HepG2 (cell line): Measurements from ENCODE around the gene TRIM27. TPM values are rescaled to one million over a fixed set of nuclear protein-coding genes. Genes with fewer than 3 reads are reported as not detected.

Experiments used
- BHLHE40 ChIP-seq: IDR thresholded peaks from 2 replicates; pipeline ENCODE4 v1.6.1; 2011; ENCODE audit warnings: low read length, improper control_type of control experiment
- EHMT2 ChIP-seq: fragments of 200-600 bp; sonication (generic); IDR thresholded peaks from 2 replicates; pipeline ENCODE4 v1.7.0; 2017; ENCODE audit warnings: antibody characterized with exemption, low read depth, low read length, borderline replicate concordance
- NFE2 ChIP-seq: sonication (generic); formaldehyde crosslinking; IDR thresholded peaks from 2 replicates; pipeline ENCODE4 v1.4.0; 2020; ENCODE audit warnings: missing genetic modification reagents
- PAX8 ChIP-seq: sonication (generic); formaldehyde crosslinking; IDR thresholded peaks from 2 replicates; pipeline ENCODE4 v1.8.0; 2022; ENCODE audit warnings: mild to moderate bottlenecking, missing genetic modification reagents, borderline replicate concordance
- RBM22 ChIP-seq: fragments of 200-400 bp; formaldehyde crosslinking; optimal IDR thresholded peaks from 2 replicates; pipeline ENCODE3; 2017; ENCODE audit warnings: mild to moderate bottlenecking, low read length, moderate library complexity
- RXRB ChIP-seq: IDR thresholded peaks from 2 replicates; pipeline ENCODE4 v1.6.1; 2016; ENCODE audit warnings: borderline replicate concordance, missing genetic modification reagents, missing compliant biosample characterization
- TFE3 ChIP-seq: IDR thresholded peaks from 2 replicates; pipeline ENCODE4 v1.6.1; 2016
- THRA ChIP-seq: sonication (generic); formaldehyde crosslinking; IDR thresholded peaks from 2 replicates; pipeline ENCODE4 v1.4.0; 2020; ENCODE audit warnings: missing genetic modification reagents, borderline replicate concordance
- ZNF704 ChIP-seq: sonication (generic); formaldehyde crosslinking; IDR thresholded peaks from 2 replicates; pipeline ENCODE4 v1.8.1; 2023; ENCODE audit warnings: mild to moderate bottlenecking, inconsistent platforms, moderate library complexity, missing genetic modification reagents, borderline replicate concordance
- ZNF761 ChIP-seq: sonication (generic); formaldehyde crosslinking; conservative IDR thresholded peaks from 2 replicates; pipeline ENCODE4 v1.4.0; 2020; ENCODE audit warnings: mild to moderate bottlenecking, missing genetic modification reagents
- ZNF839 ChIP-seq: sonication (generic); formaldehyde crosslinking; IDR thresholded peaks from 2 replicates; pipeline ENCODE4 v1.4.0; 2020; ENCODE audit warnings: missing genetic modification reagents, mild to moderate bottlenecking, borderline replicate concordance
- polyA plus RNA-seq, 8 experiments: library from polyadenylated mRNA; depleted of rRNA in 3 of 8; stranded (reverse) in 7 of 8; unstranded in 1 of 8; fragments of >200 nt; fragmentation: Illumina TruSeq in 4 of 8; extraction: Trizol in 4 of 8; gene quantifications; 2 replicates each; pipeline versions ENCODE4 v1.2.1 to v1.2.3, GENCODE V29; 2011 to 2016; ENCODE audit warnings: low read depth in 4 of 8, missing spikeins in 1 of 8, mixed read lengths in 1 of 8; ENCODE audit not compliant: insufficient read depth in 1 of 8
- total RNA-seq, 5 experiments: library from RNA; depleted of rRNA; stranded (reverse); fragments of >200 nt; fragmentation: Illumina TruSeq; extraction: Trizol; gene quantifications; 2 replicates each; pipeline ENCODE4 v1.2.3, GENCODE V29; 2016; ENCODE audit warnings: low read depth in 1 of 5
- TF ChIP-seq, protein P1 (sequence below): sonication (generic); formaldehyde crosslinking; IDR thresholded peaks from 2 replicates; pipeline ENCODE4 v1.4.0; 2020; ENCODE audit warnings: mild to moderate bottlenecking, missing genetic modification reagents
- TF ChIP-seq, protein P2 (sequence below): sonication (generic); formaldehyde crosslinking; conservative IDR thresholded peaks from 2 replicates; pipeline ENCODE4 v1.4.0; 2020; ENCODE audit warnings: mild to moderate bottlenecking, missing genetic modification reagents, moderate library complexity
- TF ChIP-seq, protein P3 (sequence below): IDR thresholded peaks from 2 replicates; pipeline ENCODE4 v1.6.1; 2016; ENCODE audit warnings: missing genetic modification reagents, missing compliant biosample characterization
- TF ChIP-seq, protein P4 (sequence below): IDR thresholded peaks from 2 replicates; pipeline ENCODE4 v1.6.1; 2016; ENCODE audit warnings: mild to moderate bottlenecking, missing biosample characterization, missing genetic modification reagents

The TRIM27 gene
- total and polyA plus RNA-seq, 2 of the 13 experiments (the other 11 are each of a cell fraction or from before 2014, with no cell fraction given) = 88.6 to 112 TPM

GRCh38 chr6:28943557-28944411, 20.0 kb upstream of the TRIM27 start (continued):
- TF ChIP-seq THRA (CRISPR knock-in tag) (peak; percentile 53; the same call in 1 of the 2 replicates), ZNF704 (no peak), TFE3 (CRISPR knock-in tag) (no peak), ZNF839 (CRISPR knock-in tag) (no peak), BHLHE40 (no peak), EHMT2 (no peak), RXRB (CRISPR knock-in tag) (peak; percentile 63; the same call in 1 of the 2 replicates), ZNF761 (CRISPR knock-in tag) (peak; percentile 63), PAX8 (CRISPR knock-in tag) (0 out of 2 replicates have a peak, but pooled peaks have one; percentile 48), NFE2 (no peak), RBM22 (peak; percentile 54)
- TF ChIP-seq, protein P1, sequence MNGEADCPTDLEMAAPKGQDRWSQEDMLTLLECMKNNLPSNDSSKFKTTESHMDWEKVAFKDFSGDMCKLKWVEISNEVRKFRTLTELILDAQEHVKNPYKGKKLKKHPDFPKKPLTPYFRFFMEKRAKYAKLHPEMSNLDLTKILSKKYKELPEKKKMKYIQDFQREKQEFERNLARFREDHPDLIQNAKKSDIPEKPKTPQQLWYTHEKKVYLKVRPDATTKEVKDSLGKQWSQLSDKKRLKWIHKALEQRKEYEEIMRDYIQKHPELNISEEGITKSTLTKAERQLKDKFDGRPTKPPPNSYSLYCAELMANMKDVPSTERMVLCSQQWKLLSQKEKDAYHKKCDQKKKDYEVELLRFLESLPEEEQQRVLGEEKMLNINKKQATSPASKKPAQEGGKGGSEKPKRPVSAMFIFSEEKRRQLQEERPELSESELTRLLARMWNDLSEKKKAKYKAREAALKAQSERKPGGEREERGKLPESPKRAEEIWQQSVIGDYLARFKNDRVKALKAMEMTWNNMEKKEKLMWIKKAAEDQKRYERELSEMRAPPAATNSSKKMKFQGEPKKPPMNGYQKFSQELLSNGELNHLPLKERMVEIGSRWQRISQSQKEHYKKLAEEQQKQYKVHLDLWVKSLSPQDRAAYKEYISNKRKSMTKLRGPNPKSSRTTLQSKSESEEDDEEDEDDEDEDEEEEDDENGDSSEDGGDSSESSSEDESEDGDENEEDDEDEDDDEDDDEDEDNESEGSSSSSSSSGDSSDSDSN = peak; percentile 71
- TF ChIP-seq, protein P2, sequence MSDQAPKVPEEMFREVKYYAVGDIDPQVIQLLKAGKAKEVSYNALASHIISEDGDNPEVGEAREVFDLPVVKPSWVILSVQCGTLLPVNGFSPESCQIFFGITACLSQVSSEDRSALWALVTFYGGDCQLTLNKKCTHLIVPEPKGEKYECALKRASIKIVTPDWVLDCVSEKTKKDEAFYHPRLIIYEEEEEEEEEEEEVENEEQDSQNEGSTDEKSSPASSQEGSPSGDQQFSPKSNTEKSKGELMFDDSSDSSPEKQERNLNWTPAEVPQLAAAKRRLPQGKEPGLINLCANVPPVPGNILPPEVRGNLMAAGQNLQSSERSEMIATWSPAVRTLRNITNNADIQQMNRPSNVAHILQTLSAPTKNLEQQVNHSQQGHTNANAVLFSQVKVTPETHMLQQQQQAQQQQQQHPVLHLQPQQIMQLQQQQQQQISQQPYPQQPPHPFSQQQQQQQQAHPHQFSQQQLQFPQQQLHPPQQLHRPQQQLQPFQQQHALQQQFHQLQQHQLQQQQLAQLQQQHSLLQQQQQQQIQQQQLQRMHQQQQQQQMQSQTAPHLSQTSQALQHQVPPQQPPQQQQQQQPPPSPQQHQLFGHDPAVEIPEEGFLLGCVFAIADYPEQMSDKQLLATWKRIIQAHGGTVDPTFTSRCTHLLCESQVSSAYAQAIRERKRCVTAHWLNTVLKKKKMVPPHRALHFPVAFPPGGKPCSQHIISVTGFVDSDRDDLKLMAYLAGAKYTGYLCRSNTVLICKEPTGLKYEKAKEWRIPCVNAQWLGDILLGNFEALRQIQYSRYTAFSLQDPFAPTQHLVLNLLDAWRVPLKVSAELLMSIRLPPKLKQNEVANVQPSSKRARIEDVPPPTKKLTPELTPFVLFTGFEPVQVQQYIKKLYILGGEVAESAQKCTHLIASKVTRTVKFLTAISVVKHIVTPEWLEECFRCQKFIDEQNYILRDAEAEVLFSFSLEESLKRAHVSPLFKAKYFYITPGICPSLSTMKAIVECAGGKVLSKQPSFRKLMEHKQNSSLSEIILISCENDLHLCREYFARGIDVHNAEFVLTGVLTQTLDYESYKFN (CRISPR knock-in tag) = 0 out of 2 replicates have a peak, but pooled peaks have one; percentile 19
- TF ChIP-seq, protein P3, sequence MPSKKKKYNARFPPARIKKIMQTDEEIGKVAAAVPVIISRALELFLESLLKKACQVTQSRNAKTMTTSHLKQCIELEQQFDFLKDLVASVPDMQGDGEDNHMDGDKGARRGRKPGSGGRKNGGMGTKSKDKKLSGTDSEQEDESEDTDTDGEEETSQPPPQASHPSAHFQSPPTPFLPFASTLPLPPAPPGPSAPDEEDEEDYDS (CRISPR knock-in tag) = peak; percentile 96
- TF ChIP-seq, protein P4, sequence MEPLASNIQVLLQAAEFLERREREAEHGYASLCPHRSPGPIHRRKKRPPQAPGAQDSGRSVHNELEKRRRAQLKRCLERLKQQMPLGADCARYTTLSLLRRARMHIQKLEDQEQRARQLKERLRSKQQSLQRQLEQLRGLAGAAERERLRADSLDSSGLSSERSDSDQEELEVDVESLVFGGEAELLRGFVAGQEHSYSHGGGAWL (CRISPR knock-in tag) = 0 out of 2 replicates have a peak, but pooled peaks have one; percentile 51
